Tibial nerve (tissue), 4 donors: ENCODE data around the gene NEDD4. TPM values are rescaled to one million over a fixed set of nuclear protein-coding genes. Genes with fewer than 3 reads are reported as not detected.
"Not testable (repeated sequence)": the region's sequence is repeated elsewhere in the genome, so short reads cannot be mapped to it uniquely, and the experiment has no call there.

Source experiments
- DNase-seq, 2 donors: peaks; one replicate each; pipeline ENCODE4 v3.0.0-alpha.2; 2019; ENCODE audit warnings: low spot score in 2 of 2
- H3K27ac ChIP-seq, 4 donors: fragments of 200-600 bp; sonication (generic) in 3 of 4; one replicate each; pipeline ENCODE4 v1.5.1; 2017 to 2019; ENCODE audit warnings: mild to moderate bottlenecking in 1 of 4
- H3K27me3 ChIP-seq, 2 donors: fragments of 200-600 bp; sonication (generic) in 1 of 2; one replicate each; pipeline versions ENCODE4 v1.5.1 to v1.6.0; 2017 to 2019
- H3K36me3 ChIP-seq, 3 donors: fragments of 200-600 bp; sonication (generic); one replicate each; pipeline ENCODE4 v1.5.1; 2018 to 2019
- H3K4me1 ChIP-seq, 4 donors: fragments of 200-600 bp; sonication (generic) in 3 of 4; one replicate each; pipeline ENCODE4 v1.5.1; 2017 to 2019
- H3K4me3 ChIP-seq, 4 donors: fragments of 200-600 bp; sonication (generic) in 3 of 4; one replicate each; pipeline ENCODE4 v1.5.1; 2017 to 2019; ENCODE audit warnings: mild to moderate bottlenecking in 1 of 4, moderate library complexity in 1 of 4
- H3K9me3 ChIP-seq, 4 donors: fragments of 200-600 bp; sonication (generic) in 3 of 4; one replicate each; pipeline ENCODE4 v1.5.1; 2017 to 2019
- CTCF ChIP-seq, 5 experiments: fragments of 200-600 bp in 3 of 5; fragments of 450-650 bp in 2 of 5; sonication (generic) in 3 of 5; IDR thresholded peaks; one replicate each; pipeline ENCODE4 v1.5.1; 2016 to 2019; ENCODE audit warnings: antibody characterized with exemption in 5 of 5, mild to moderate bottlenecking in 3 of 5, moderate library complexity in 2 of 5
- EP300 ChIP-seq, 2 donors: sonication (generic); formaldehyde crosslinking; IDR thresholded peaks; one replicate each; pipeline ENCODE4 v1.6.1; 2017; ENCODE audit warnings: antibody characterized with exemption in 2 of 2, mild to moderate bottlenecking in 1 of 2
- POLR2A ChIP-seq, 2 donors: fragments of 450-650 bp; IDR thresholded peaks; one replicate each; pipeline ENCODE4 v1.6.1; 2017; ENCODE audit warnings: antibody characterized with exemption in 2 of 2, mild to moderate bottlenecking in 2 of 2, moderate library complexity in 2 of 2
- WGBS, 2 donors: methylation state at CpG; one replicate each; pipeline ENCODE4 v1.1.5; 2018; 5-methylcytosine and 5-hydroxymethylcytosine counted together
- total RNA-seq, 4 donors: library from RNA; depleted of rRNA; stranded (reverse); fragments of >200 nt; gene quantifications; one replicate each; pipeline ENCODE4 v1.1.0, GENCODE V29; 2016

NEDD4 gene
- total RNA-seq, 4 donors from 2014 or later: 8.4 to 12.9 (median 12.2) TPM

DNA sequence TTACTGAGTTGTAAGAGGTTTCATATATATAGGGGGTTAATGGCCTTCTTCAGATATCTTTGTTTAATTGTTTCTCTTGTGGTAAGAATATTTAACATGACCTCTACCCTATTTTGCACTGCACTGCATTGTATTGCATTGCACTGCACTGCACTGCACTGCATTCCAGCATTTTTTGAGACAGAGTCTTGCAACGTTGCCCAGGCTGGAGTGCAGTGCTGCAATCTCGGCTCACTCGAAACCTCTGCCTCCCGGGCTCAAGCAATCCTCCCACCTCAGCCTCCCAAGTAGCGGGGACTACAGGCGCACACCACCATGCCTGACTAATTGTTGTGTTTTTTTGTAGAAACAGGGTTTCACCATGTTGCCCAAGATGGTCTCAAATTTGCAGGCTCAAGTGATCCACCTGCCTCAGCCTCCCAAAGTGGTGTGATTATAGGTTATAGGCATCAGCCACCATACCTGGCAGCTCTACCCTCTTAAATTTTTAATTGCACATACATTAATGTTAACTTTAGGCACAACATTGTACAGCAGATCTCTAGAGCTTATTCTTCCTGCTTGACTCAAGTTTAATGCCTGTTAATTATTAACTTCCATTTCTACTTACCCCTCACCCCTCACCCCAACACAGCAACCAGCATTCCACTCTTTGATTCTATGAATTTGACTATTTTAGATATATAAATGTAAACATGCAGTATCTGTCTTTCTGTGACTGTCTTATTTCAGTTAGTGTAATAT lies 38.4 kb downstream of the NEDD4 start:
- H3K4me3 ChIP-seq: no peak overlapping the region
- no peak overlapping the region for H3K27ac ChIP-seq
- no peaks in the 10 kb centered on the region for H3K36me3 ChIP-seq
- H3K9me3 ChIP-seq: no peaks in the 10 kb centered on the region
- H3K4me1 ChIP-seq: no peaks in the 10 kb centered on the region
- WGBS, 2 donors: 94 to 96% methylated on average over 6 of the region's 6 CpGs
- H3K27me3 ChIP-seq: no peaks in the 10 kb centered on the region
- no peak for TF ChIP-seq EP300 (IDR thresholded peaks at IDR 0.05)
- no peak for TF ChIP-seq CTCF (IDR thresholded peaks at IDR 0.05)
- no peak for TF ChIP-seq POLR2A (IDR thresholded peaks at IDR 0.05)
- DNase-seq: no peak

GRCh38 chr15:55952501-55953274 lies 40.7 kb downstream of the NEDD4 start:
- H3K27ac ChIP-seq, H3K4me1 ChIP-seq, DNase-seq, H3K9me3 ChIP-seq, H3K27me3 ChIP-seq, H3K36me3 ChIP-seq, H3K4me3 ChIP-seq: not testable (repeated sequence)
- whole genome bisulfite sequencing, 2 donors: 94 to 96% methylated on average over 14 of the region's 14 CpGs

DNA sequence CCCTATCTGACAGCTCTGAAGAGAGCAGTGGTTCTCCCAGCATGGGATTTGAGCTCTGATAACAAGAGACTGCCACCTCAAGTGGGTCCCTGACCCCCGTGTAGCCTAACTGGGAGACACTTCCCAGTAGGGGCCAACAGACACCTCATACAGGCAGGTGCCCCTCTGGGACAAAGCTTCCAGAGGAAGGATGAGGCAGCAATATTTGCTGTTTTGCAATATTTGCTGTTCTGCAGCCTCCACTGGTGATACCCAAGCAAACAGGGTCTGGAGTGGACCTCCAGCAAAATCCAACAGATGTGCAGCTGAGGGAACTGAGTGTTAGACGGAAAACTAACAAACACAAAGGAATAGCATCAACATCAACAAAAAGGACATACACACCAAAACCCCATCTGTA lies 48.8 kb downstream of the NEDD4 start:
- not testable (repeated sequence) for DNase-seq, H3K4me1 ChIP-seq, H3K27me3 ChIP-seq, H3K27ac ChIP-seq, H3K4me3 ChIP-seq
- peaks cover 0 to 27% (median 0%) of the 10 kb centered on the region in 3 donors for H3K36me3 ChIP-seq
- H3K9me3 ChIP-seq: peaks cover 0 to 11% (median 0%) of the 10 kb centered on the region in 4 donors
- 95 to 100% methylated on average over 2 of the region's 2 CpGs for WGBS, 2 donors

DNA sequence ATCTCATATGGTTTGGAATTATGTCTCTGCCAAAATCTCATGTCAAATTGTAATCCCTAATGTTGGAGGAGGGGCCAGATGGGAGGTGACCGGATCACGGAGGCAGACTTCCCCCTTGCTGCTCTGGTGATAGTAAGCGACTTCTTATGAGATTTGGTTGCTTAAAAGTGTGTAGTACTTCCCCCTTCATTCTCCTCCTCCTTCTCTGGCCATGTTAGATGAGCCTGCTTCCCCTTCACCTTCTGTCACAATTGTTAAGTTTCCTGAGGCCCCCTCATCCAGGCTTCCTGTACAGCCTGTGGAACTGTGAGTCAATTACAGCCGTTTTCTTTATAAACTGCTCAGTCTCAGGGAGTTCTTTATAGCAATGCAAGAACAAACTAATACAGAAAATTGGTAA lies 51.1 kb downstream of the NEDD4 start:
- H3K9me3 ChIP-seq: peaks cover 0 to 24% (median 4%) of the 10 kb centered on the region in 4 donors
- no peak overlapping the region for H3K4me3 ChIP-seq
- no peaks in the 10 kb centered on the region for H3K4me1 ChIP-seq
- DNase-seq: no peak
- no peaks in the 10 kb centered on the region for H3K27me3 ChIP-seq
- peaks cover 0 to 45% (median 0%) of the 10 kb centered on the region in 3 donors for H3K36me3 ChIP-seq
- no peak overlapping the region for H3K27ac ChIP-seq
- TF ChIP-seq CTCF (IDR thresholded peaks at IDR 0.05) (no peak), EP300 (IDR thresholded peaks at IDR 0.05) (no peak), POLR2A (IDR thresholded peaks at IDR 0.05) (no peak)
- WGBS, 2 donors: 74 to 79% methylated on average over 4 of the region's 4 CpGs

DNA sequence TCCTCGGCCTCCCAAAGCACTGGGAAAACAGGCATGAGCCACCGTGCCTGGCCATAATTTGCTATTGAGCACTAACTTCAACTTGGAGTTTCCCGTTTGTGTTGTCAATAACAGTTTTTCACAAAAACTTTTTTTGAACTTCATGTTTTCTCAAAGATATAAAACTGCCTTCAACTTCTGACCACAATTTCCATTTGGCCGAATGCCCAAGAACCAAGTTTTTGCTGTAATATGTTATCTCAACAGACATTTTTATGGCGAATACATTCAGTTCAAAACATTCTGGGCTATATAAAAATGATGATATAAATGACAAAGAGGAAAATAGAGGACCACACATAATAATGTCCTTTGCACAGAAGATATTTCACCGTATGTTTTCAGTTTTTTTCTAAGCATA lies 56.4 kb downstream of the NEDD4 start:
- H3K36me3 ChIP-seq: peaks cover 0 to 23% (median 0%) of the 10 kb centered on the region in 3 donors
- DNase-seq: no peak
- WGBS, 2 donors: 13 to 14% methylated on average over 6 of the region's 6 CpGs
- no peaks in the 10 kb centered on the region for H3K27me3 ChIP-seq
- peaks cover 0 to 29% (median 4%) of the 10 kb centered on the region in 4 donors for H3K9me3 ChIP-seq
- no peak overlapping the region for H3K4me3 ChIP-seq
- TF ChIP-seq EP300 (IDR thresholded peaks at IDR 0.05) (no peak), CTCF (IDR thresholded peaks at IDR 0.05) (no peak), POLR2A (IDR thresholded peaks at IDR 0.05) (no peak)
- H3K4me1 ChIP-seq: peaks cover 0 to 7% (median 2%) of the 10 kb centered on the region in 4 donors
- H3K27ac ChIP-seq: no peak overlapping the region

DNA sequence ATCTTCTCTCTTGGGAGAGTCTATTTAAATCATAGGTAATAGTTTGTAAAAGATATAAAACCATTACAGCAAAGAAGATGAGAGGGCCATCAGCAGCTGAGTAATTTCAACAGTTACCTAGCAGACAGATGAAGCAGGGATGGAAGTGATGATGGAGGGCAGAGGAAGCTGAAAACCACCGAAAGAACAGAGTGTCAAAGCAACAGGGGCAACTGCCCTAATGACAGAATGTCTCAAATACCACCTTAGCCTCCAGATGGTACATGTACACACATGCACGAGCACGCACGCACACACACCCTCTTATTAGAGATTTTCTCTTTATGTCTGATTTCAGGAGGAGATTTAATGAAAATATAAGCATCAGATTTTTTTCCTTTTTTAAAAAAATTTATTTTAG lies 64.5 kb downstream of the NEDD4 start:
- Histone ChIP-seq H3K27ac (no peak overlapping the region), H3K36me3 (no peaks in the 10 kb centered on the region), H3K4me3 (no peak overlapping the region), H3K9me3 (peaks cover 0 to 6% (median 0%) of the 10 kb centered on the region in 4 donors), H3K4me1 (no peaks in the 10 kb centered on the region), H3K27me3 (no peaks in the 10 kb centered on the region)
- TF ChIP-seq EP300 (IDR thresholded peaks at IDR 0.05) (no peak), CTCF (IDR thresholded peaks at IDR 0.05) (no peak), POLR2A (IDR thresholded peaks at IDR 0.05) (no peak)
- no peak for DNase-seq
- 86 to 88% methylated on average over 4 of the region's 4 CpGs for WGBS, 2 donors
